A549 (cell line): ENCODE data around the gene FAM170B. TPM values are rescaled to one million over a fixed set of nuclear protein-coding genes. Genes with fewer than 3 reads are reported as not detected.
A peak's percentile ranks its signal among the peaks of the same experiment; 100 is the strongest.

Experiments
- ATAC-seq, 2 experiments: fragments of 200-7000 bp in 1 of 2; fragments of >200 bp in 1 of 2; cut with Nextera tagmentation in 1 of 2; cut with Tn5 transposase in 1 of 2; 3 replicates each; pipeline versions ENCODE4 v1.8.0 to v1.9.1; 2018 to 2020; ENCODE audit warnings: mild to moderate bottlenecking in 1 of 2, moderate library complexity in 1 of 2
- CTCF ChIA-PET: fragments of 300-600 bp; sonication (Branson Sonifier 250); formaldehyde crosslinking; extraction: SDS; loops from one replicate; lab custom pipeline; 2021; ENCODE audit warnings: antibody characterized with exemption, inconsistent platforms; lab: Yijun Ruan, JAX
- POLR2A ChIA-PET: fragments of 350-600 bp; formaldehyde crosslinking; extraction: SDS; loops from one replicate; lab custom pipeline; 2021; ENCODE audit warnings: antibody characterized with exemption, inconsistent platforms; lab: Yijun Ruan, JAX
- DNase-seq, 2 experiments: peaks; one replicate each; pipeline versions ENCODE4 v3.0.0 to v3.0.0-alpha.2; 2011 to 2016; ENCODE audit warnings: low read depth in 1 of 2, low spot score in 1 of 2
- FAIRE-seq: peaks from 2 replicates; lab custom pipeline; 2011; peaks lifted over from hg19 to GRCh38; lab: Jason Lieb, UNC
- H3K27ac ChIP-seq, 2 experiments: fragments of >200 bp; sonication (Bioruptor Twin); formaldehyde crosslinking; 3 replicates each; pipeline ENCODE4 v1.5.1; 2016 to 2017
- H3K4me1 ChIP-seq: fragments of >200 bp; sonication (Bioruptor Twin); formaldehyde crosslinking; 3 replicates; pipeline ENCODE4 v1.6.1; 2016
- H3K4me2 ChIP-seq: fragments of >200 bp; sonication (Bioruptor Twin); formaldehyde crosslinking; 3 replicates; pipeline ENCODE4 v1.6.1; 2016
- H3K4me3 ChIP-seq: fragments of >200 bp; sonication (Bioruptor Twin); formaldehyde crosslinking; 3 replicates; pipeline ENCODE4 v1.5.1; 2016
- H3K9me3 ChIP-seq: fragments of >200 bp; sonication (Bioruptor Twin); formaldehyde crosslinking; 3 replicates; pipeline ENCODE4 v1.6.1; 2016
- BCL3 ChIP-seq: fragments of >200 bp; sonication (Bioruptor Twin); formaldehyde crosslinking; IDR thresholded peaks from 3 replicates; pipeline ENCODE4 v1.6.1; 2016
- CEBPB ChIP-seq, 2 experiments: fragments of >200 bp in 1 of 2; sonication (Bioruptor Twin) in 1 of 2; formaldehyde crosslinking in 1 of 2; IDR thresholded peaks; 2 replicates each; pipeline ENCODE4 v1.6.1; 2012 to 2016
- E2F6 ChIP-seq: IDR thresholded peaks from 2 replicates; pipeline ENCODE4 v1.6.1; 2012; ENCODE audit warnings: low read depth, borderline replicate concordance
- ELK1 ChIP-seq: fragments of 150-350 bp; IDR thresholded peaks from 2 replicates; pipeline ENCODE4 v1.6.1; 2014; ENCODE audit warnings: low read depth, mild to moderate bottlenecking, low read length
- EP300 ChIP-seq, 2 experiments: fragments of >200 bp; sonication (Bioruptor Twin); formaldehyde crosslinking; IDR thresholded peaks; 2 replicates in 1 of 2; 3 replicates in 1 of 2; pipeline ENCODE4 v1.6.1; 2016 to 2017
- FOSL2 ChIP-seq, 2 experiments: fragments of 450-650 bp in 1 of 2; fragments of >200 bp in 1 of 2; sonication (Bioruptor Twin) in 1 of 2; formaldehyde crosslinking; IDR thresholded peaks; 2 replicates each; pipeline versions ENCODE4 v1.5.0 to v1.6.1; 2016 to 2020; ENCODE audit warnings: mild to moderate bottlenecking in 1 of 2, moderate library complexity in 1 of 2
- HDAC2 ChIP-seq: fragments of 200-600 bp; sonication (generic); IDR thresholded peaks from 2 replicates; pipeline ENCODE4 v1.6.1; 2016
- HES2 ChIP-seq: fragments of >200 bp; sonication (Bioruptor Twin); formaldehyde crosslinking; IDR thresholded peaks from 2 replicates; pipeline ENCODE4 v1.6.1; 2016
- HEYL ChIP-seq: fragments of 250-450 bp; sonication (Bioruptor Pico); IDR thresholded peaks from 2 replicates; pipeline ENCODE4 v1.8.0; 2021; ENCODE audit warnings: mild to moderate bottlenecking, moderate library complexity
- HOXB13 ChIP-seq: fragments of 250-450 bp; sonication (Bioruptor Pico); IDR thresholded peaks from 2 replicates; pipeline ENCODE4 v1.5.0; 2020; ENCODE audit warnings: low read depth, mild to moderate bottlenecking, moderate library complexity
- KDM5A ChIP-seq: fragments of 200-600 bp; sonication (generic); IDR thresholded peaks from 2 replicates; pipeline ENCODE4 v1.6.1; 2016; ENCODE audit warnings: antibody characterized with exemption, mild to moderate bottlenecking
- MYC ChIP-seq: IDR thresholded peaks from 2 replicates; pipeline ENCODE4 v1.6.1; 2012; ENCODE audit warnings: mild to moderate bottlenecking, inconsistent platforms, low read length, improper control_type of control experiment, borderline replicate concordance
- NR3C1 ChIP-seq: fragments of >200 bp; sonication (Bioruptor Twin); formaldehyde crosslinking; IDR thresholded peaks from 3 replicates; pipeline ENCODE4 v1.6.1; 2017
- PBX3 ChIP-seq: IDR thresholded peaks from 2 replicates; pipeline ENCODE4 v1.6.1; 2012
- POLR2A ChIP-seq: IDR thresholded peaks from 2 replicates; pipeline ENCODE4 v1.6.1; 2012; ENCODE audit warnings: mild to moderate bottlenecking, low read length
- POLR2AphosphoS2 ChIP-seq: conservative IDR thresholded peaks from 2 replicates; pipeline ENCODE4 v1.6.1; 2012; ENCODE audit warnings: low read length, improper control_type of control experiment, inconsistent platforms
- RCOR1 ChIP-seq: fragments of 150-350 bp; IDR thresholded peaks from 2 replicates; pipeline ENCODE4 v1.6.1; 2014; ENCODE audit warnings: antibody characterized with exemption, low read length, low read depth
- REST ChIP-seq: fragments of 200-600 bp; sonication (generic); IDR thresholded peaks from 2 replicates; pipeline ENCODE4 v1.6.1; 2016; ENCODE audit warnings: antibody characterized with exemption, mild to moderate bottlenecking, moderate library complexity
- SMC3 ChIP-seq: fragments of >200 bp; sonication (Bioruptor Twin); formaldehyde crosslinking; IDR thresholded peaks from 3 replicates; pipeline ENCODE4 v1.6.1; 2018; ENCODE audit warnings: inconsistent platforms
- ZFP36 ChIP-seq: fragments of 450-650 bp; IDR thresholded peaks from 2 replicates; pipeline ENCODE4 v1.6.1; 2014; ENCODE audit warnings: borderline replicate concordance; ENCODE audit not compliant: partially characterized antibody
- WGBS: methylation state at CpG from one replicate; pipeline ENCODE4 v1.1.6; 2017; ENCODE audit errors: missing lambda C conversion rate; 5-methylcytosine and 5-hydroxymethylcytosine counted together
- polyA plus RNA-seq, 4 experiments: library from polyadenylated mRNA; depleted of rRNA in 3 of 4; stranded (reverse); fragments of >200 nt; fragmentation: RNase III in 1 of 4; extraction: RNeasy Plus Mini Kit Qiagen cat#74134 plus additional on column Dnase treatment in 1 of 4; gene quantifications; 2 replicates in 3 of 4; 3 replicates in 1 of 4; pipeline ENCODE4 v1.2.3, GENCODE V29; 2011 to 2017
- TF ChIP-seq, protein P1 (sequence below): fragments of 250-450 bp; sonication (Bioruptor Pico); IDR thresholded peaks from 2 replicates; pipeline ENCODE4 v1.5.0; 2021; ENCODE audit warnings: mild to moderate bottlenecking, moderate library complexity, borderline replicate concordance

FAM170B gene
- polyA plus RNA-seq, 2 of the 4 experiments (the other 2 are of a cell fraction), result not detected

- peak overlapping the region in 1 of 2 experiments; percentile 79; a peak in 3 of 6 replicates for H3K27ac ChIP-seq
- H3K9me3 ChIP-seq, result no peaks in the 10 kb centered on the region
- H3K4me3 ChIP-seq, result no peak overlapping the region
- H3K4me2 ChIP-seq, result no peak overlapping the region
- ChIA-PET CTCF (interaction anchor here (1.4 kb wide), 1 partner anchor 23 kb away, joined by 3 read pairs; no protein-coding TSS in a partner anchor), POLR2A (no interaction called here)
- H3K4me1 ChIP-seq, result peaks cover 18% of the 10 kb centered on the region
- WGBS, result 71% methylated on average over 7 of the region's 7 CpGs
- FAIRE-seq (no peak), DNase-seq (no peak), ATAC-seq (no peak)
- TF ChIP-seq HOXB13, result no peak
Measured at GRCh38 chr10:49138361-49138891, 4.6 kb upstream of the FAM170B start.

GRCh38 chr10:49136525-49136924 lies 2.7 kb upstream of the FAM170B start:
- Histone ChIP-seq H3K4me3 (no peak overlapping the region), H3K9me3 (no peaks in the 10 kb centered on the region), H3K4me2 (no peak overlapping the region), H3K4me1 (peaks cover 18% of the 10 kb centered on the region), H3K27ac (no peak overlapping the region)
- FAIRE-seq (no peak), DNase-seq (no peak), ATAC-seq (no peak)
- POLR2A ChIA-PET, result no interaction called here
- no peak for TF ChIP-seq KDM5A
- TF ChIP-seq HEYL, result no peak
- no peak for TF ChIP-seq MYC
- no peak for TF ChIP-seq POLR2A
- TF ChIP-seq, protein P1, sequence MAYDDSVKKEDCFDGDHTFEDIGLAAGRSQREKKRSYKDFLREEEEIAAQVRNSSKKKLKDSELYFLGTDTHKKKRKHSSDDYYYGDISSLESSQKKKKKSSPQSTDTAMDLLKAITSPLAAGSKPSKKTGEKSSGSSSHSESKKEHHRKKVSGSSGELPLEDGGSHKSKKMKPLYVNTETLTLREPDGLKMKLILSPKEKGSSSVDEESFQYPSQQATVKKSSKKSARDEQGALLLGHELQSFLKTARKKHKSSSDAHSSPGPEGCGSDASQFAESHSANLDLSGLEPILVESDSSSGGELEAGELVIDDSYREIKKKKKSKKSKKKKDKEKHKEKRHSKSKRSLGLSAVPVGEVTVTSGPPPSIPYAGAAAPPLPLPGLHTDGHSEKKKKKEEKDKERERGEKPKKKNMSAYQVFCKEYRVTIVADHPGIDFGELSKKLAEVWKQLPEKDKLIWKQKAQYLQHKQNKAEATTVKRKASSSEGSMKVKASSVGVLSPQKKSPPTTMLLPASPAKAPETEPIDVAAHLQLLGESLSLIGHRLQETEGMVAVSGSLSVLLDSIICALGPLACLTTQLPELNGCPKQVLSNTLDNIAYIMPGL (CRISPR knock-in tag), result no peak
- no peak for TF ChIP-seq PBX3
- TF ChIP-seq BCL3, result no peak
- no peak for TF ChIP-seq CEBPB (IDR thresholded peaks at IDR 0.05)
- no peak for TF ChIP-seq HES2
- TF ChIP-seq NR3C1, result no peak
- TF ChIP-seq ELK1, result no peak
- no peak for TF ChIP-seq POLR2AphosphoS2
- TF ChIP-seq FOSL2 (IDR thresholded peaks at IDR 0.05), result no peak
- no peak for TF ChIP-seq FOSL2 (CRISPR knock-in tag; IDR thresholded peaks at IDR 0.05)
- no peak for TF ChIP-seq RCOR1
- no peak for TF ChIP-seq ZFP36
- no peak for TF ChIP-seq HDAC2
- TF ChIP-seq E2F6, result no peak
- no peak for TF ChIP-seq SMC3
- no peak for TF ChIP-seq EP300 (IDR thresholded peaks at IDR 0.05)
- no peak for TF ChIP-seq REST
- CTCF ChIA-PET, result no interaction called here
- WGBS, result 88% methylated on average over 1 of the region's 1 CpG
